K562 (cell line): ENCODE results near the gene UIMC1. TPM values are rescaled to one million over a fixed set of nuclear protein-coding genes. Genes with fewer than 3 reads are reported as not detected.
A peak's percentile ranks its signal among the peaks of the same experiment; 100 is the strongest.

Source experiments
- EGR1 ChIP-seq: fragments of 450-650 bp; conservative IDR thresholded peaks from 2 replicates; pipeline ENCODE4 v1.6.1; 2017; ENCODE audit warnings: mild to moderate bottlenecking
- FIP1L1 ChIP-seq: fragments of 200-400 bp; formaldehyde crosslinking; IDR thresholded peaks from 2 replicates; pipeline ENCODE4 v1.6.1; 2018; ENCODE audit warnings: mild to moderate bottlenecking, low read depth, low read length; ENCODE audit not compliant: poor library complexity, severe bottlenecking
- GTF2F1 ChIP-seq: IDR thresholded peaks from 2 replicates; pipeline ENCODE4 v1.6.1; 2011; ENCODE audit warnings: low read depth, low read length, improper control_type of control experiment
- LCOR ChIP-seq: sonication (generic); formaldehyde crosslinking; IDR thresholded peaks from 2 replicates; pipeline ENCODE4 v1.8.0; 2022; ENCODE audit warnings: mild to moderate bottlenecking, missing genetic modification reagents
- MTA2 ChIP-seq: fragments of 450-650 bp; IDR thresholded peaks from 2 replicates; pipeline ENCODE4 v1.6.1; 2016; ENCODE audit warnings: low read depth
- PREB ChIP-seq: sonication (generic); formaldehyde crosslinking; IDR thresholded peaks from 2 replicates; pipeline ENCODE4 v1.8.1; 2023; ENCODE audit warnings: mild to moderate bottlenecking, missing genetic modification reagents
- RREB1 ChIP-seq: fragments of 250-450 bp; sonication (Bioruptor Pico); IDR thresholded peaks from 2 replicates; pipeline ENCODE4 v1.4.0; 2020
- SIN3A ChIP-seq, 2 experiments: fragments of 150-350 bp in 1 of 2; IDR thresholded peaks; 2 replicates each; pipeline ENCODE4 v1.6.1; 2011 to 2016; ENCODE audit warnings: borderline replicate concordance in 2 of 2, low read depth in 2 of 2, low read length in 2 of 2, mild to moderate bottlenecking in 2 of 2, moderate library complexity in 2 of 2; ENCODE audit not compliant: control insufficient read depth in 1 of 2
- SLC30A9 ChIP-seq: fragments of 250-450 bp; sonication (Bioruptor Pico); IDR thresholded peaks from 2 replicates; pipeline ENCODE4 v1.8.0; 2022; ENCODE audit warnings: mild to moderate bottlenecking, moderate library complexity
- SMARCA4 ChIP-seq: fragments of 450-650 bp; IDR thresholded peaks from 2 replicates; pipeline ENCODE4 v1.6.1; 2016
- STAT6 ChIP-seq: sonication (generic); formaldehyde crosslinking; IDR thresholded peaks from 2 replicates; pipeline ENCODE4 v1.8.1; 2023; ENCODE audit warnings: mild to moderate bottlenecking, missing genetic modification reagents
- TFAP4 ChIP-seq: sonication (generic); formaldehyde crosslinking; IDR thresholded peaks from 2 replicates; pipeline ENCODE4 v1.8.0; 2022; ENCODE audit warnings: missing genetic modification reagents, mild to moderate bottlenecking, moderate library complexity, borderline replicate concordance
- ZBTB9 ChIP-seq: fragments of 450-650 bp; formaldehyde crosslinking; IDR thresholded peaks from 2 replicates; pipeline ENCODE4 v1.4.0; 2020; ENCODE audit warnings: mild to moderate bottlenecking, moderate library complexity
- ZKSCAN1 ChIP-seq: fragments of 150-350 bp; IDR thresholded peaks from 2 replicates; pipeline ENCODE4 v1.6.1; 2016; ENCODE audit warnings: low read depth, low read length
- ZNF23 ChIP-seq: fragments of 250-450 bp; sonication (Bioruptor Pico); IDR thresholded peaks from 2 replicates; pipeline ENCODE4 v1.4.0; 2020; ENCODE audit warnings: mild to moderate bottlenecking
- ZNF830 ChIP-seq: fragments of 250-450 bp; sonication (Bioruptor Pico); IDR thresholded peaks from 2 replicates; pipeline ENCODE4 v1.5.0; 2021; ENCODE audit warnings: mild to moderate bottlenecking
- polyA plus RNA-seq, 8 experiments: library from polyadenylated mRNA; depleted of rRNA in 4 of 8; stranded (reverse) in 5 of 8; unstranded in 3 of 8; fragments of >200 nt; fragmentation: Nextera tagmentation in 2 of 8; fragmentation: Illumina TruSeq in 1 of 8; extraction: Ambion mirVana in 2 of 8; extraction: Trizol in 1 of 8; gene quantifications; 2 replicates each; pipeline versions ENCODE4 v1.2.1 to v1.2.3, GENCODE V29; 2011 to 2014; ENCODE audit warnings: inconsistent platforms in 1 of 8, missing spikeins in 1 of 8
- total RNA-seq, 7 experiments: library from RNA; depleted of rRNA in 6 of 7; stranded (reverse); fragments of >200 nt in 6 of 7; fragmentation: Illumina TruSeq in 2 of 7; extraction: Trizol in 2 of 7; gene quantifications; 2 replicates each; pipeline versions ENCODE4 v1.2.1 to v1.2.3, GENCODE V29; 2011 to 2021; ENCODE audit warnings: low replicate concordance in 1 of 7

The UIMC1 gene
- total and polyA plus RNA-seq, 9 of the 15 experiments (the other 6 are each of a cell fraction or from before 2014, with no cell fraction given) = 14.9 to 51.7 (median 36.8) TPM

- TF ChIP-seq TFAP4 = peak; percentile 66; the same call in 1 of the 2 replicates
- 0 out of 2 replicates have a peak, but pooled peaks have one; percentile 34 for TF ChIP-seq RREB1 (CRISPR knock-in tag)
- TF ChIP-seq SLC30A9 (CRISPR knock-in tag) = no peak
- TF ChIP-seq FIP1L1 = peak; percentile 22
- peak; percentile 56; the same call in 1 of the 2 replicates for TF ChIP-seq SMARCA4
- no peak for TF ChIP-seq STAT6 (CRISPR knock-in tag)
- no peak for TF ChIP-seq GTF2F1
- TF ChIP-seq ZKSCAN1 = no peak
- TF ChIP-seq ZNF830 (CRISPR knock-in tag) = no peak
- peak in 1 of 2 experiments; percentile 6; a peak in 1 of 4 replicates for TF ChIP-seq SIN3A (IDR thresholded peaks at IDR 0.05; ENCODE audit: borderline replicate concordance in 2 of 2, control insufficient read depth in 1 of 2, low read depth in 2 of 2, low read length in 2 of 2)
- no peak for TF ChIP-seq ZNF23 (CRISPR knock-in tag)
- TF ChIP-seq LCOR (CRISPR knock-in tag) = no peak
- no peak for TF ChIP-seq MTA2
- peak; percentile 56 for TF ChIP-seq ZBTB9 (CRISPR knock-in tag)
- peak; percentile 97 for TF ChIP-seq EGR1
- TF ChIP-seq PREB (CRISPR knock-in tag) = no peak
Observed at GRCh38 chr5:177005619-177006264, 837 bp downstream of the UIMC1 start (continued).
